ENCODE data around the gene MCM8.
"Not testable (repeated sequence)": the region's sequence is repeated elsewhere in the genome, so short reads cannot be mapped to it uniquely, and the experiment has no call there.

Gene MCM8

DNA sequence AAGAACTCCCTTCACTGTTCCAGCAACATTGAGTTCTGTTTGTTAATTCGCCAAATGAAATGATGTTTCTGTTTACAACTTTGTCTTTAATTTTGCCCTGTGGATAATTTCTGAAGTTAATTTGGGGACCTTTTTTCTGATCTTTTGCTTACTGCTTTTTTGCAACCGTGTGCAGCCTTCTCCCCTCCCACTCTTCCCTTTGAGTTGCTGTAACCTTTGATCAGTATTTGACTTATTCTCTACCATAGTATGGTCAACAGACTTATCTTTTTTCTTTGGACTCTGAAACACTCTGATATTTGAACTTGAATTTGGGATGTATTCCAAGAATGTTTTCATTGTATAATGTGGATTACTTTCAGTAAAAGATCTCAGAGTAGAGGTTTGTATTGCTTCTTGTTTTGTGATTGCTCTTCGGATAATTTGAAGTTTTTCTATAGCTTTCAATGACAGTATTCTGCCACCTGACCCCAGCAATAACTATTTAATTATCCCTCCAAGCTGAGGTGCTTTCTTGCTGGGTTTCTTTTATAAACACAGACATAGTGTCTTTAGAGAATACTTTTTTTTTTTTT lies 57.2 kb downstream of the MCM8 start:
- no peak for DNase-seq

DNA sequence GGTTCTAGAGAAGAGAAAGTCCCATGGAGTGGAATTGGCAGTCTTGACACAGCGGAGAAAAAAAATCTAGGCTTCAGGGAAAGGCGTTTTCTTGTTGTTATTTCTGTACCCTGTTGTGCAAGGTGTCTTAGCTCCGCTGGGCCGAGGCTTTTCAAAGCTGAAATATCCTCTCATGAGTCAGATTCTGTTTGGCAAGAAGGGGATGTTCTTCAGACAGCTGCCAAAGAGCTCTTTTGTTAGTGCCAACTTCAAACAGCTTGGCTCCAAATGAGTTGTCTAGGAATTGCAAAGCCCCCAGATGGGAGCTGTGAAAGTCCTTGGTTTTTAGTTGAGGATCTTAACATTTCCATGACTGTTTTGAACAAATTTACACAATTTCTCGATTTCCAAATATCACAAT lies 57.8 kb downstream of the MCM8 start:
- DNase-seq, result no peak

DNA sequence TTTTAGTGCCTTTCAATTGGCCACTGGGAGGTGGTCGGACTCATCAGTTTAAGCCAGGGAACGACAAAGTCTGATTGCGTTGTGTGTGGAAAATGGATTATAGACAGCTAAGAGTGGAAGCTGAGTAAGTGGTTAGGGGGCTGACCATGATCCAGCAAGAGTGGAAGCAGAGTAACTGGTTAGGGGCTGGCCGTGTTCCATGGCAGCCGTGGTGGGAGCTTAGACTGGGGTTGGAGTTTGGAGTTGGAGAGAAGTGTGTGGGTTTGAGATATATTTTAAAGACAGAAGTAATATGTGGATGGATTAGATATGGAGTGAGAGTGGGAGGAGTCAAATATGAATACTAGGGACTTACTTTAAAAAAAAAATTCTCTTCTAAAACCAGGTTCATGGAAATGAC lies 61.7 kb downstream of the MCM8 start:
- no peak for DNase-seq

DNA sequence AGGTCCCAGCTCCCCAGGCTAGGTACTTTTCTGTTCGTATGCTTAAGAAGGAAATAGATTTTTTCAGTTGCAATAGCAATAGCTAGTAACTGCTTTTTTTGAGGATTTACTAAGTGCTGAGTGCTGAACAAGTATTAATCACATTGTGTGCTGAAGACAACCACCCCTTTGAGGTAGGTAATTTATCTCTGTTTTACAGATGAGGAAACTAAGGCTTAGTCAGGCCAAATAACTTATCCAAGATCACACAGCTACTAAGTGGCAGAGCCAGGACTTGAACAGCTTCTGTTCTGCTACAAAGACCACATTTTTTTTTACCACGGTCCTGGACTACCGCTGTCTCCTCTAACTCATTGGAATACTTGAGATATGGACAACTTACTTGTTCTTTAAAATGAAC lies 63.6 kb downstream of the MCM8 start:
- DNase-seq, result no peak

DNA sequence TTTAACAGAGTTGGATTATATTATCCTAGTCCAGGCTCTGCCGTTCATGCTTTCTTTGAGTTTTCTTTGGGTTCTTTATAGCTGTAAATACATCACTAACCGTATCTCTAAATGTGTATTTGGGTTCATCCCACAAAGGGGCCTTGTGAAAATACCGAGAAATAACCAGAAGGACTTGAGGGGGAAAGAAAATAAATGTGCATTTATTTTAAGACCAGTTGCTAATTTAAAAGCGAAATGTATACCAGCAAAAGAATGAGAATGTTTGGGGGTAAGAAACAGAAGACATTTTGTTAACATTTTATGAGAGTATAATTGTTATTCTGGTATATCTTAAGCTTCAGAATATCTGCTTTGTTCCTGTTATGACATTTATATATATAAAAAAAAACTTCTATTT lies 64.5 kb downstream of the MCM8 start:
- no peak for DNase-seq

DNA sequence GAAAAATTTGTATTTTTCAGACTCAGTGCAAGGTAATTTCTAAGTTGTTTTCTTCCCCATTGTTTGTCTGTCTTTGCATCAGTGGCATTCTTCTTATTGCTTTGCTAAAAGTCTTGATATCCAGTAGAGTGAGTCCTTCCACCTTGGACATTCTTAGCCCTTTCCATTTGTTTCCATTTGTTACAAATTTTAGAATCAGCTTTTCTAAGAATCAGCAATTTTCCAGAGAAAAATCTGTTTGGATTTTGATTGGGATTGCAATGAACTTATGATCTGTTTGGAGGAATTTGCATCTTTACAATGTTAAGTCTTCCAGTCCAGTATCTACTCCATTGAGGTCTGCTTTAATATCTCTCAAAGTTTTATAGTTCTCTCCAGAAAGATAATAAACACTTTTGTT lies 67.0 kb downstream of the MCM8 start:
- DNase-seq, result no peak

DNA sequence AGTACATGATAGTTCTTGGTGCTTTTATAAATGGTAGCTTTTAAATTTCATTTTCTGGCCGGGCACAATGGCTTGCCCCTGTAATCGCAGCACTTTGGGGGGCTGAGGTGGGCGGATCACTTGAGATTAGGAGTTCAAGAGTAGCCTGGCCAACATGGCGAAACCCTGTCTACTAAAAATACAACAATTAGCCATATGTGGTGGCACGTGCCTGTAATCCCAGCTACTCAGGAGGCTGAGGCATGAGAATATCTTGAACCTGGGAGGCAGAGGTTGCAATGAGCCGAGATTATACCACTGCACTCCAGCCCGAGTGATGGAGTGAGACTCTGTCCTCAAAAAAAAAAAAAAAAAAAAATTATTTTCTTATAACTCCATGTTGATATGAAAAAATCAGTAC lies 67.4 kb downstream of the MCM8 start:
- DNase-seq, result no peak

DNA sequence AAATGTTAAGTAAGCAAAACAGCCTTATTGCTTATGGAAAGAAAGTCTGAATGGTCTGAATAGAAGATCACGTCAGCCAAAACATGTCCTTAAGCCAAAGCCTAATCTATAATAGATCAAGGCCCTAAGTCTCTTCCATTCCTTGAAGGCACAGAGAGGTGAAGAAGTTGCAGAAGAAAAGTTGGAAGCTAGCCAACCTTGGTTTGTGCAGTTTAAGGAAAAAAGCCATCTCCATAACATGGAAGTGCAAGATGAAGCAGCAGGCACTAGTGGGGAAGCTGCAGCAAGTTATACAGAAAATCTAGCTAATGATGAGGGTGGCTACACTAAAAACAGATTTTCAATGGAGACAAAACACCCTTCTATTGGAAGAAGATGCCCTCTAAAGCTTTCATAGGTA lies 74.3 kb downstream of the MCM8 start:
- no peak for DNase-seq

DNA sequence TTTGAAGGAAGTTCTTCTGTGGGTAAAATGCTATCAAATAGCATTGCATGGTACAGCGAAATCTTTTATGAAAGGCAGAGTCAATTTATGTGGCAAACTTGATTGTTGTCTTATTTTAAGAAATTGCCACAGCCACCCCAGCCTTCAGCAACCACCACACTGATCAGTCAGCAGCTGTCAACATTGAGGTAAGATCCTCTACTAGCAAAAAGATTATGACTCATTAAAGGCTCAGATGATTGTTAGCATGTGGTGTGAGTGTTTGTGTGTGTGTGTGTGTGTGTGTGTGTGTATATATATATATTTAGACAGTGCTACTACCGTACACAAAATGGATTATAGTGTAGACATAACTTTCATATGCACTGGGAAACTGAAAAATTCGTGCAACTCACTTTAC lies 75.6 kb downstream of the MCM8 start:
- DNase-seq, result no peak

DNA sequence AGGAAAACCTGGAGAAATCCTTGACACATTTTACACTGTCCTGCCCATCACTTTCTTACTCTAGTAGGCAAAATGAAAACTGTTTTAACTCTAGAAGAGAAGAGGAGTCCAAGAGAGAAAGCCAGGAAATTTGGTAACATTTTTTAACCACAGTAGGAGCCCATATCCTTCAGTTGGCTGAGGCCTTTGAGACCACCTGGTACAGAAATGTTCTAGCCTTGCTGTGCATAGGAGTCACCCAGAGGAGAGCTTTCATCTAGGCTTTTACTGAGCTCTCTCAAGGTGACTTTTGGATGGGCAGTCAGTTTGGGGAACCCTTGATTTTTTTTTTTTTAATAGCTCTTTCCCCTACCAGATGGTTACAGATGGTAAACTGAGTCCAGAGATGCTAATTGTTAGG lies 78.4 kb downstream of the MCM8 start:
- no peak for DNase-seq

DNA sequence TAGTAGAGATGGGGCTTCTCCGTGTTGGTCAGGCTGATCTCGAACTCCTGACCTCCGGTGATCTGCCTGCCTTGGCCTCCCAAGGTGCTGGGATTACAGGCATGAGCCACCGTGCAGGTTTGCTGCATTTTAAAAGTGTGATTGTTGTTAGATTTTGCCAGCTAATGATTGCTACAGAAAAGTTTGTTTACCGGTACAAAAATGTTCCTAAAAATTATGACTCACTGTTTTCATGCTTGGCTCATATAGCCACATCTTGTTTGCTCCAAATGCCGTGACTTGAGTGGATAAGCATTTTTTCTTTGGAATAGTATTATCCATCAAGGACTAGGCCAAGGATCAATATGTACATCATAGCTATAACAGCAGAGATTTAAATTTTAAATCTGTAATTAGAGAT lies 79.1 kb downstream of the MCM8 start:
- DNase-seq, result no peak

DNA sequence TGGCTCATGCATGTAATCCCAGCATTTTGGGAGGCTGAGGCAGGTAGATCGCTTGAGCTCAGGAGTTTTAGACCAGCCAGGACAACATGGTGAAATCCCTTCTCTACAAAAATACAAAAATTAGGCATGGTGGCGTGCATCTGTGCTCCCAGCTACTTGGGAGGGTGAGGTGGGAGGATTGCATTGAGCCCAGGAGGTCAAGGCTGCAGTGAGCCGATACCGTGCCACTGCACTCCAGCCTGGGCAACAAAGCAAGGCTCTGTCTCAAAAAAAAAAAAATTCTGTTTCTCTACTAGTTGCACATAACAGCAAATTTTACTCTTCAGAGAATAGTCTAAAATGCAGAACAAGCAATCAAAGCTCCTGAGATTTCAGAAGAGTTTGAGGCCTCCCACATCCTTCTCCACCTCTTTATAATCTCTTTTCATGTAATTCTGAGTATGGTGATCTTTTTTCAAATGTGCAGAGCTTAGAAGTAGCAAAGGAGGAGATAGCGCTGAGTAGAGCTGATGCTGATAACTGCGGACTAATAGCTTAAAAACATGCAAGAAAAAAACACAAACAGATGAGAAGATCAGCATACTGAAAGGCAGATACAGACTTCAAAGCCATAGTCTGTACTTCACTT lies 80.1 kb downstream of the MCM8 start:
- no peak for DNase-seq

DNA sequence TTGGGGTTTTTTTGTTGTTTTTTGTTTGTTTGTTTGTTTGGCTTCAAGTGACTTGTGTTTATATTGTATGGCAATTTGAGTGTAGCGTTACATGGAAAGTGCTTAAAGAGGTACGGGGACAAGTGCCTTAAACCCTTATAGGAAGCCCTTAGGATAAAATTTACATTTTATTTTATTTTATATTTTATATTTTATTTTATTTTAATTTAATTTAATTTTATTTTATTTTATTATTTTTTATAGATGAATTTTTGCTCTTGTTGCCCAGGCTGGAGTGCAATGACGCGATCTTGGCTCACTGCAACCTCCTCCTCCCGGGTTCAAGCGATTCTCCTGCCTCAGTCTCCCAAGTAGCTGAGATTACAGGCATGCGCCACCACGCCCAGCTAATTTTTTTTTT lies 82.5 kb downstream of the MCM8 start:
- DNase-seq, result not testable (repeated sequence)

DNA sequence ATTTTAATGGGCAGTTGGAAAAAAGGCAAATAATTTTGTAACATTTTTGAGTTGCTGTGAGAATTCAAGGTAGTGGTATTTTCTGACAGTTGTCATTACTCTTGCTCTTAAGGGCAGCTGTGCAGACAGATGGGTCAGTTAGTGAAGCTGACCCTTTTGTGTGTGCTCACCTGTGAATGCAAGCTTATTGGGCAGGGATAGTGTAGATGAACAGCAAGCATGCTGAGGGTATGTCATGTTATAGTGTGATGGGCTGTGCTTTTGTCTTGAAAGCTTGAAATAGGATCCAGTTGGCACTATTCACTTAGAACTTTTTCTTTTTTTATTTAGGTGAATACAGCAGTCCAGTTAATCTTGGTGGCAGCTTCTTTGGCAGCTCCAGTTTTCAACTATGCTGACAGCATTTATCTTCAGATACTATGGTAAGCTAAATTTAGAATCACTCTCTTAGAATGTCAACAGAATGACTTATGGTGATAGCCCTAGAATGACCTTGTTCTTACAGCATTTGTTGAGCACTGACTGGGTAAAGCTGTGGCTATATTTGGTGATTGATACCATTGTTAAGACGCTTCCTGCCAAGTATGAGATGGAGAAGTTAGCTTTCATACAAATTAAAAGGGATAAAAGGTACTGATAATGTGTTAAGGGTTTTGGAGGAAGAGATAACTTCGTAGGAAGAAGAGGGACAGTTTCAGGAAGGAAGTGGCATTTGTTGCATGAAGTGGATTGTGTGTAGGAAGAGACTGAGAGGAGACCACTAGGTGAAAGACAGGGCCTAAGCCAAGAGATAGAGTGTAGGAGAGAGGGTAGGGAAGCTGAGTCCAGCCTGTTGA lies 83.9 kb downstream of the MCM8 start:
- no peak for DNase-seq

DNA sequence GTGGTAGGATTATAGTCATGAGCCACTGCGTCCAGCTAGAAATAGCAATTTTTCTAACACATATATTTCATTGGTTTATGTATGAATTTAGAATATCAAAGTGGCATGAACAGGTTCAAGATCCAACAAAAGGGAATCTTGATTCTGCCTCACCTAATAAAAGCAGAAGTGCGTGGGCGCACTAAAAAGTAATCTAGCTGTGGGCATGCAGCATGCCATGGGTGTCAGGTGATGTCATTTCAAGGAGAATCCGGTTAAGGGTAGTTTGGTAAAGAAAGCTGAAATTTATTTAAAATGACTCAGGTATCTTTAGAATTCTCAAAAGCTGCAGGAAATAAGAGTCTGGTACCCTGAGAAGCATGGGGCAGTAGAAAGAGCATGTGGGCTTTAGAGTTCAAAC lies 85.8 kb downstream of the MCM8 start:
- no peak for DNase-seq

DNA sequence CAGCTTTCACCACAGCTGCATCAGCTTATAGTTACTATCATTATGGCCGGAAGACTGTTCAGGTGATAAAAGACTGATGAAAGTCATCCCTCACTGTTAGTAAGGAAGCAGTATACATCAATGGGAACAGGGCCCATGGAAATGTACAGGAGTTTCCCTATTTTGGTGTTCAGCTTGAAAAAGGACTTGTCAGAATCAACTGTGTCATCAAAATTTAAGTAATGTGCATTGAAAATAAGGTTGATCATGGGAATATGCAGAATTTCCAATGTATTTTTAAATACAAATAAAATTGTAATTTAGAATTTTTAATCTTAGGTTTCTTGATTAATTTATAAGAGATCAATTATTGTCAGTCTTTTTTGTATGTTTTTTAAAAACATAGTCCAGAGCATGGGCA lies 86.6 kb downstream of the MCM8 start:
- DNase-seq, result no peak

DNA sequence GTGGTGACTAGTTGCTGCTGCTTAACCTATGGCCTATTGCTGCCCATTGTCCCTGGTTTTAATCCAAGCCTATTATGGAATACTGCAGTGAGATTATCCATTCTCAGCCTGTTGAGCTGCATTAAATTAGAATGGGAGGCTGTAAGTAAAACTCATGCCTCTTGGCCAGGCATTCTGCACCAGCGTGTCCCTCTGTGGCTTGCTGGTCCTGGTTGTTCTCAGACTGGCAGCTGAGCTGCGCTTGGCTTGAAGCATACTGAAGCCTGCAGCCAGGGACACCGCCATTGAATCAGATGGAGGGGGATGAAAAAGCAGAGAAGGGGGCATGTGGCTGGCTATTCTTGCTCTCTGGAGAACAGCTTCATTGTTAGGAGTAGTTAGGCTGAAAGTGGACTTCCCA lies 87.8 kb downstream of the MCM8 start:
- no peak for DNase-seq

DNA sequence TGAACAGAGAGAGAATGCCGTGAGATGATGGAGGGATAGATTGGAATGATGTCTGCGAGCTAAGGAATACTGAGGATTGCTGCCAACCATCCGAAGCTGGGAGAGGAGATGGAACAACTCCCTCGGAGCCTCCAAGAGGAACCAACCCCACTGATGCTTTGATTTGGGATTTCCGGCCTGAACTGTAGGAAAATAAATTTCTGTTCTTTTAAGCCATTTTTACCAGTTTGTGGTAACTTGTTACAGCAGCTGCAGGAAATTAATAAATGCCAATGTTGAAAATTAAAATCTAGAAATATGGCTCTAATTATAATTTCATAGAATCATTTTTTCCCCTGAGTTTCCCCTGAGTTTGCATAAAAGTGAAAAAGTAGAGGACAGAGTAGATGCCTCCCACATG lies 89.3 kb downstream of the MCM8 start:
- no peak for DNase-seq

DNA sequence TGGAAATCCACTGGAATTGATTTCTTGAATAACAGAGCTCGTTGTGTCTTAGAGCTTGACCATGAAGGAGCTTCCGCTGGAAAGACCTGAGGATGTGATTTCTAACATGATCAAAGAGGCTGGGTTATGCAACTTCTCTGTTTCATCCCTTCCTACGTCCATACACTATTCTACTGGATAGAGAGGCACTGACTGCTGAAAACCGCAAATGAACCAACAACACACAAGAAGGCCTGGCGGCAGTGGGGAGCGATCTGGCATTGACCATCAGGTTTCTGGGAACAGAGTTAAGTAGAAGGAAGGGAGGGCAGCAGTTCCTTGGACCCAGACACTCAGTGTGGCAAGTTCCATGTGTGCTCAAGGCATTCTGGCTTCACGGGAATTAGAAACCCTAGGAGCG lies 90.1 kb downstream of the MCM8 start:
- no peak for DNase-seq

DNA sequence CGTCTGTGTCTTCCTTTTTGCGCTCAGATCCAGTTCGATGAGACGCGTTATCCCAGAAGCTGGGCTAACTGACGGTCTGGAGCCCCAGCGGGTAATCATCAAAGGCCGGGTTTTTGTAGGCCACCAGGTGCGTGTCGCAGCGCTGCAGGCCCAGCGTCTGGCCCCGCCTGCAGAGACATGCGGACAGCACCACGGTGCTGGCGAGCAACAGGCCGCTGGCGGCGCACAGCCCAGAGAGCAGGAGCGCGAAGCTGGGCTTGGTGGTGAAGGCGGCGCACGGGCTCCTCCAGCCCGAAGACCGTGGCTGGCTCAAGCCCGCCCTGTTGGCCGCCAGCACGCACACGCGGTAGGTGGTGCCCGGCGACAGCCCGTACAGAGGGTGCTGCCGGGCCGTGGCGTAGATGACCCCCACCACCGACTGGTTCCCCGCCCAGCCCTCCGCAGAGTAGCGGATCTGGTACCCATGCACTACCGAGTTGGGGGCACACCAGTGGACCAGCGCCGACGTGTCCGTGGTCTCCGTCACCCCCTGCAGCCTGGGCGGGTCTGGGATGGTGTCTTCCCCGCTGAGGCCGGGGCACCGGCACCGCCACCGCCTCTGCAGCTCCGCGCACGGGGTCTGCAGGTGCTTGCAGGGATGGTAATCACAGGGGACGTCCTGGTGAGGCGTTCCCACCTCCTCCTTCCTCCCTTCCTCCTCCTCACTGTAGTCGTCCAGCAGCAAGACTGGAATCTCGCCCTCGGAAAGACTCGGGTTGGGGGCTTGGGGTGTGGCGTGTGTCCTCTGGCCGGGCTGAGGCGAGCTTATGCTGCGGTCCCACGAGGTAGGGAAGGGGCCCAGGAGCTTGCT lies 90.7 kb downstream of the MCM8 start:
- DNase-seq, result no peak

DNA sequence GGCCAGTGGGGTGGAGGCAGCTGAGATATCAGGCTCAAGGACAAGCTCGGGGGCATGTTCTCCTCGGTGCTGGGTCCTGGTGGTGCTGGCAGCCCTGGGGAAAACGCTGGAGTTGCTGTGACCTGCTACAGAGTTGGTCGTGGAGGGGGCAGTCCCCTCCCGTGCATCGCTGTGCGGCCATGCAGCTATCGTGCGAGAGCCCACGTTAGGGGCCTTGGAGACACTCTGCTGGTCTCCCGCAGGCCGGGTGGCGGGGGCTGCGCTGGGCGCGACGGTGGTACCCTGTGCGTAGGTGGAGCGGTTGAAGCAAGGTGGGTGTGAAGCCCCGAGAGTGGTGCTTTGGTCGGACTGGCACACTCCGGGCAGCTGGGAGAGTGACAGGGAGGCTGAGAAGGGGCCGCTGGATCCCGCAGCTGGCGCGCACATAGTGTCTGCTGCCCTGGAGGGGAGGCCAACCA lies 91.4 kb downstream of the MCM8 start:
- DNase-seq, result no peak

DNA sequence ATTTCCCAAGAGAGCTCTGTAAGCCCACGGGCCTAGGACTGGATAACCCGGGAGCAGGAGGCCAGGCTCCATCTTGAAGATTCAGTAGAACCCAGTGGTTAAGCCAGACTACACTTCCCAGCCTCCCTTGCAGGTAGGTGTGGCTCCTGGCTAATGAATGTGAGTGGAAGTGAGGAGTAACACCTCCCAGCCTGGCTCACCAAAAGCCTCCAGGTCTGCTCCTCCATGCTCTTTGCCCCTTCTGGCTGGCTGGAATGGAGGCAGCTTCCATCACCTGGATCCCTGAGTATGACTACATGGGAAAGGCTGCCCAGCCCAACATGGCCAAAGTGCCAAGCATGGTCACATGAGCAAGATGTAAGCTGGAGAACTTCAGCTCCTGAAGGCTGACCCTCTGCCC lies 93.7 kb downstream of the MCM8 start:
- DNase-seq, result peak; percentile 19

DNA sequence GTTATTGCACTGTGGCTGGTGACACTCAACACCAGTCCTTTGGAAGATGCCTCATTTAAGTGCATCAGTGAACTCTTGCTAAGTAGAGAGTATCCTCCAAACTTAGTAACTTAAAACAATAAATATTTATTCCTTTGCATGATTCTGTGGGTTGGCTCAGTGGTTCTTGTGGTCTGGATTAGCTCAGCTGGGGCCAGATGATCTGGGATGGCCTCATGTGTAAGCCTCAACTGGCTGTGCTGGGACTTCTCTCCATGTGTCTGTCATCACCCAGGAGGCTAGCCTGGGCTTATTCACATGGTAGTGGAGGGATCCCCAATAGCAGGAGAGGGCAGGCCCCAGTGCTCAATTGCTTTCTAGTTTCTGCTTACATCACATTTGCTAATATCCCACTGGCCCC lies 95.1 kb downstream of the MCM8 start:
- no peak for DNase-seq

DNA sequence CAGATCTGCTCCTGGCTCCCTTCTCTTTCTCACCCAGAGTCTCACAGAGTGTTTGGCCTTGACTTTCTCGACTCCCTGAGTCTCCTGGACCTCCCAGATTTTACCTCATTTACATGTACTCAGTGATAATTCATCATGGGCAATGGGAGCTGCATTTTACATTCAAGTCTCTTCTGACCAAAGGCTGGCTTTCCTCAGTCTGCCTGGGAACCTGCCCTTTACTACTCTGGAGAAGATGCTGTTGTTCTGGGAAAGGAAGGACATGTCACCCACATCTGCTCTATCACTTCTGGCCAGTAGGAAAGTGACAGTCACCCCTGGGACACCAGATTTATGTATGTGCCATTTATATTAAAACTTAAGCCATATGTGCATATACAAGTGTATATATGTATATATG lies 96.0 kb downstream of the MCM8 start:
- DNase-seq, result no peak
